DOHH2 (cell line): ENCODE results near the gene FBXW2.

ENCODE experiments used
- H3F3A ChIP-seq: fragments of 200-600 bp; sonication (generic), shearing (Covaris generic); 2 replicates; pipeline ENCODE4 v1.6.0; 2016; ENCODE audit warnings: antibody characterized with exemption, mild to moderate bottlenecking; ENCODE audit not compliant: control insufficient read depth, insufficient read depth
- H3K27ac ChIP-seq: fragments of 200-600 bp; sonication (generic); 2 replicates; pipeline ENCODE4 v1.5.1; 2014; ENCODE audit warnings: low read depth, mild to moderate bottlenecking, low read length, moderate library complexity
- H3K27me3 ChIP-seq: fragments of 200-600 bp; sonication (generic); 2 replicates; pipeline ENCODE4 v1.6.1; 2014; ENCODE audit warnings: mild to moderate bottlenecking, low read length, mixed read lengths; ENCODE audit not compliant: control insufficient read depth
- H3K36me3 ChIP-seq: fragments of 200-600 bp; sonication (generic); 2 replicates; pipeline ENCODE4 v1.6.1; 2014; ENCODE audit warnings: mild to moderate bottlenecking, low read length, moderate library complexity, mixed read lengths; ENCODE audit not compliant: control insufficient read depth
- H3K4me1 ChIP-seq: fragments of 200-600 bp; sonication (generic); 2 replicates; pipeline ENCODE4 v1.6.1; 2014; ENCODE audit warnings: mild to moderate bottlenecking, low read length, mixed read lengths; ENCODE audit not compliant: control insufficient read depth
- H3K4me2 ChIP-seq: fragments of 200-600 bp; sonication (generic); 2 replicates; pipeline ENCODE4 v1.6.0; 2014; ENCODE audit warnings: mild to moderate bottlenecking, low read length, moderate library complexity
- H3K4me3 ChIP-seq: fragments of 200-600 bp; sonication (generic); 2 replicates; pipeline ENCODE4 v1.5.1; 2014; ENCODE audit warnings: mild to moderate bottlenecking, low read length, mixed read lengths
- H3K79me2 ChIP-seq: fragments of 200-600 bp; sonication (generic); 2 replicates; pipeline ENCODE4 v1.6.1; 2014; ENCODE audit warnings: mild to moderate bottlenecking, low read length, mixed read lengths; ENCODE audit not compliant: control insufficient read depth
- H3K9me2 ChIP-seq: fragments of 200-600 bp; sonication (generic); replicated peaks from 2 replicates; pipeline ENCODE4 v1.6.1; 2014; ENCODE audit warnings: mild to moderate bottlenecking, low read length, mixed read lengths; ENCODE audit not compliant: control insufficient read depth
- H3K9me3 ChIP-seq: fragments of 200-600 bp; sonication (generic); 2 replicates; pipeline ENCODE4 v1.6.1; 2014; ENCODE audit warnings: antibody characterized with exemption, low read length, mixed read lengths; ENCODE audit not compliant: control insufficient read depth, insufficient read depth
- H4K20me1 ChIP-seq: fragments of 200-600 bp; sonication (generic); 2 replicates; pipeline ENCODE4 v1.6.0; 2014; ENCODE audit warnings: low read depth, mild to moderate bottlenecking, antibody characterized with exemption, low read length, moderate library complexity; ENCODE audit not compliant: control insufficient read depth, insufficient read depth
- EZH2phosphoT487 ChIP-seq: fragments of 200-600 bp; sonication (generic); IDR thresholded peaks from 2 replicates; pipeline ENCODE4 v1.6.1; 2017; ENCODE audit warnings: borderline replicate concordance, mild to moderate bottlenecking, antibody characterized with exemption, low read length, moderate library complexity, mixed read lengths
- TF ChIP-seq, protein P1 (sequence below): fragments of 200-600 bp; sonication (generic); IDR thresholded peaks from one replicate; pipeline ENCODE4 v1.5.1; 2014; ENCODE audit warnings: antibody characterized with exemption, mild to moderate bottlenecking, low read depth, low read length; ENCODE audit not compliant: poor library complexity, severe bottlenecking

FBXW2 gene

GRCh38 chr9:120781236-120781635 is 12.0 kb downstream of the FBXW2 start:
- no peaks in the 10 kb centered on the region for H3K9me2 ChIP-seq
- H3K27ac ChIP-seq = no peak overlapping the region
- no peaks in the 10 kb centered on the region for H3K9me3 ChIP-seq
- H4K20me1 ChIP-seq = no peaks in the 10 kb centered on the region
- TF ChIP-seq EZH2phosphoT487 = no peak
- TF ChIP-seq, protein P1, sequence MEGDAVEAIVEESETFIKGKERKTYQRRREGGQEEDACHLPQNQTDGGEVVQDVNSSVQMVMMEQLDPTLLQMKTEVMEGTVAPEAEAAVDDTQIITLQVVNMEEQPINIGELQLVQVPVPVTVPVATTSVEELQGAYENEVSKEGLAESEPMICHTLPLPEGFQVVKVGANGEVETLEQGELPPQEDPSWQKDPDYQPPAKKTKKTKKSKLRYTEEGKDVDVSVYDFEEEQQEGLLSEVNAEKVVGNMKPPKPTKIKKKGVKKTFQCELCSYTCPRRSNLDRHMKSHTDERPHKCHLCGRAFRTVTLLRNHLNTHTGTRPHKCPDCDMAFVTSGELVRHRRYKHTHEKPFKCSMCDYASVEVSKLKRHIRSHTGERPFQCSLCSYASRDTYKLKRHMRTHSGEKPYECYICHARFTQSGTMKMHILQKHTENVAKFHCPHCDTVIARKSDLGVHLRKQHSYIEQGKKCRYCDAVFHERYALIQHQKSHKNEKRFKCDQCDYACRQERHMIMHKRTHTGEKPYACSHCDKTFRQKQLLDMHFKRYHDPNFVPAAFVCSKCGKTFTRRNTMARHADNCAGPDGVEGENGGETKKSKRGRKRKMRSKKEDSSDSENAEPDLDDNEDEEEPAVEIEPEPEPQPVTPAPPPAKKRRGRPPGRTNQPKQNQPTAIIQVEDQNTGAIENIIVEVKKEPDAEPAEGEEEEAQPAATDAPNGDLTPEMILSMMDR = no peak
- peaks cover 78% of the 10 kb centered on the region for H3K79me2 ChIP-seq
- H3K4me1 ChIP-seq = no peaks in the 10 kb centered on the region
- no peak overlapping the region for H3K4me2 ChIP-seq
- no peak overlapping the region for H3K4me3 ChIP-seq
- H3F3A ChIP-seq = no peaks in the 10 kb centered on the region
- H3K36me3 ChIP-seq = peaks cover 71% of the 10 kb centered on the region
- no peaks in the 10 kb centered on the region for H3K27me3 ChIP-seq

- Histone ChIP-seq H3K27ac (no peak overlapping the region), H4K20me1 (no peaks in the 10 kb centered on the region), H3K4me3 (no peak overlapping the region), H3K9me2 (no peaks in the 10 kb centered on the region), H3F3A (no peaks in the 10 kb centered on the region), H3K4me2 (no peak overlapping the region), H3K9me3 (no peaks in the 10 kb centered on the region), H3K27me3 (no peaks in the 10 kb centered on the region), H3K36me3 (peaks cover 73% of the 10 kb centered on the region), H3K4me1 (no peaks in the 10 kb centered on the region), H3K79me2 (peaks cover 70% of the 10 kb centered on the region)
- TF ChIP-seq, protein P1 = no peak
- no peak for TF ChIP-seq EZH2phosphoT487
Measured at GRCh38 chr9:120780367-120780766, 12.8 kb downstream of the FBXW2 start.

DNA sequence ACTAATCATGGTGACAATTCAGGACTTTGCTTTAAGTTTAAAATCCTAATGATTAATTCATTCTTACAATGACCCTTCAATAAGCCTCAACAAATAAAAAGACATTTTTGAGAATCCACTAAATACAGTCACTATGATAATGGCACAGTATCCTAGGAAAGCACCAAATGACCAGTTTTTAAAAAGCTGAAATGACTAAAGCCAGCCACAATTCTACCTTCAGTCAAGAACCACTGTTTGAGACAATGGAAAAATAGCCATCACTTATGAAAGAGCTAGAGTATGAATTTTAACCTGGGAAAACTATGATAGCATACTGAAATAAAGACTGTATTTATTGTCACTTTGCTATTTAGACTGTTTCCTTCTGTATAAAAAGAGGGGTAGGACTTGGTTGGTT is 14.0 kb downstream of the FBXW2 start:
- Histone ChIP-seq H3F3A (no peaks in the 10 kb centered on the region), H3K4me3 (no peak overlapping the region), H3K9me2 (no peaks in the 10 kb centered on the region), H3K4me1 (no peaks in the 10 kb centered on the region), H4K20me1 (no peaks in the 10 kb centered on the region), H3K36me3 (peaks cover 80% of the 10 kb centered on the region), H3K27me3 (no peaks in the 10 kb centered on the region), H3K79me2 (peaks cover 59% of the 10 kb centered on the region), H3K4me2 (no peak overlapping the region), H3K9me3 (no peaks in the 10 kb centered on the region), H3K27ac (no peak overlapping the region)
- no peak for TF ChIP-seq EZH2phosphoT487
- TF ChIP-seq, protein P1 = no peak

- Histone ChIP-seq H3F3A (no peaks in the 10 kb centered on the region), H3K79me2 (peaks cover 54% of the 10 kb centered on the region), H3K4me3 (no peak overlapping the region), H3K27me3 (no peaks in the 10 kb centered on the region), H3K4me2 (no peak overlapping the region), H3K9me2 (no peaks in the 10 kb centered on the region), H3K36me3 (peaks cover 77% of the 10 kb centered on the region), H3K27ac (no peak overlapping the region), H4K20me1 (no peaks in the 10 kb centered on the region), H3K4me1 (no peaks in the 10 kb centered on the region), H3K9me3 (no peaks in the 10 kb centered on the region)
- no peak for TF ChIP-seq EZH2phosphoT487
- TF ChIP-seq, protein P1 = no peak
Measured at GRCh38 chr9:120778758-120779157, 14.5 kb downstream of the FBXW2 start.
